Epithelial cell of prostate (primary cell): ENCODE measurements around the gene ASTN1.

Experiments used
- DNase-seq: peaks from one replicate; pipeline ENCODE4 v3.0.0-alpha.2; 2011; ENCODE audit warnings: low read depth, low spot score
- H3K27ac ChIP-seq: fragments of 450-650 bp; 2 replicates; pipeline ENCODE4 v1.5.1; 2017; ENCODE audit warnings: mild to moderate bottlenecking

The ASTN1 gene

DNA sequence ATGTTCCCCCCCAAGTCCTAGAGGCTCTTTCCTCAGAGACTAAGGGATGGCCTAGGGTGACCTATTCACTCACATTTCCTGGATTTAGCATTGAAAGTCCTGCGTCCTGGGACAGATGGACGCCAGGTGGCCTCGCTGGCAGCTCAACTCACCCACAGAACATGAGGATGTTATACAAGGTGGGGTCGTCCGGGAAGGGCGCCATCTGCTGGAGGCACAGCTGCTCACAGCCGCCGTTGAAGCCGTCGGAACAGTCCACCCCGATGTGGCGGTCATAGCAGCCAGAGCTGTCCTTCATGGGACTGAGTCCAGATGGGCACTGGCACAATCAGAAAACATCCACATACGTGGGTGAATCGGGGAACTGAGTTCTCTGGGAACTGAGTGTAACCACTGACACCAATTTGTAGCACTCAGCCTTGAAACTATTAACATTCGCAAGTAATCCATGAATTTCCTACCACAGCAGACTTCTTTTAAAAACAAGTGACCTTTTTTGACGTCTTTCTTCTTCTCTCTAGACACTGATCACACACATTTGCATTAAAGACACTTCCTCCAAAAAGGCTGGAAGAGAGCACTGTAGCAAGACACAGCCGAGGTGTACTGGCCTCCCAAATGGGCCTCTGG lies 215.4 kb downstream of the ASTN1 start:
- DNase-seq = no peak
- no peak overlapping the region for H3K27ac ChIP-seq

DNA sequence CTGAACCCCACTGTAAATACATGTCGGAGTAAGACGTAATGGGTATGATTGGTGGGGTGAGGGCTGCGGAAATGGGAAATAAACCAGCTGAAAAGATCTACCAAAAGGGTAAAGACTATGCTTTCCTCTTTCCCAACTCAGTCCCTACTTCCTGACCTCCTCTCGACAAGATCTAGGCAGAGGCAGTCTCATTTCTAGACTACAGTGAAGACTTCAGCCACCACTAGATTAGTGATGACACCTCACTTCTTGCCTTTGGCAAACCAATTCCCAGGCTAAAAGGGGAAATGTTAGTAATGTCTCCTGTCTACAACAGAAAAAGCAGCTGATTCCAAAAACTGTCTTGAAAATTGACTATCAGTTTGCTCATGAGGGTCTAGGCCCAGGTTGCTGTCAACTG lies 219.9 kb downstream of the ASTN1 start:
- no peak overlapping the region for H3K27ac ChIP-seq
- no peak for DNase-seq

DNA sequence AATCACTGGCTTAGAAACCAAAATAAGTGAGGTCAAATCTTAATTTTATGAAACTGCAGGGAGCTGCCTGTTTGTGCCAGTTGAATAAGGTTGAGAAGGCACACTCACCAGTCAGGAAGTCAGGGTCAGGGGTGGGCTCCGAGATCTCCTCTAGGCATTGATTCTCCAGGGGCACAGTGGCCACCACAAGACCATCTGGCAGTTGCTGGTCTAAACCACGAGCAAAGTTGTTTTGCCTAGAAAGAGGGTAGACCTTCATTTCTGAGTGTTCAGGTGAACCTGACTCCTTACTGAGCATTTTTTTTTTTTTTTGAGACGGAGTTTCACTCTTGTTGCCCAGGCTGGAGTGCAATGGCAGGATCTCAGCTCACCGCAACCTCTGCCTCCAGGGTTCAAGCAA lies 220.7 kb downstream of the ASTN1 start:
- no peak overlapping the region for H3K27ac ChIP-seq
- DNase-seq = no peak

DNA sequence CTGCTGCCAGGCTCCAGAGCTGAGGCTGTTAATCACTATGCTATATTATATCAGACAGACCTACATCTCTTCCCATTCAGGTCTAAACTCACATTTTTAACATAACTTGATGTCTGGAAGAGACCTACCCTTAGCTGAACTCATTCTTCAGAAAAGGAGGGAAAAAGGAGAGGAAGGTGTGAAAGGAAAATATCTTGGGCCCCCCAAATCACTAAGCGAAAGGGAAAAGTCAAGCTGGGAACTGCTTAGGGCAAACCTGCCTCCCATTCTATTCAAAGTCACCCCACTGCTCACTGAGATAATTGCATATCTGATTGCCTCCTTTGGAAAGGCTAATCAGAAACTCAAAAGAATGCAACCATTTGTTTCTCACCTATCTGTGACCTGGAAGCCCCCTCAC lies 222.2 kb downstream of the ASTN1 start:
- DNase-seq = no peak
- H3K27ac ChIP-seq = no peak overlapping the region

DNA sequence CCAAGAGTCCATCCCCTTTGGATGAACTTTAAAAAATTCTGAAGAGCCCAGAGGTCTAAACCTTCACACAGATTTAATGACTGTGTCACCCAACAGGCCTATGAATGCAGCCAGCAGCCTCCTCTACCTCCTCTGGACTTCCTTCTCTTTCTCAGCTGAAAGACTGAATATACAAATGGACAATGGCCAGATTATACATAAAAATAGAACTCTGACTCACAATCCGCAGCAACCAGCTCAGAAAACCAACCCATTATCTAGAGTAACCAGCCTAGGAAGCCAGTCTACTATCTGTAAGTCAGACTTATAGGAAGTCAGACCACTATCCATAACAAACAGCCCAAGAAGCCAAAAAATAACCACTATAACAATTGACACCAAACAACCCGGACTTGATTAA lies 224.5 kb downstream of the ASTN1 start:
- DNase-seq = no peak
- no peak overlapping the region for H3K27ac ChIP-seq

DNA sequence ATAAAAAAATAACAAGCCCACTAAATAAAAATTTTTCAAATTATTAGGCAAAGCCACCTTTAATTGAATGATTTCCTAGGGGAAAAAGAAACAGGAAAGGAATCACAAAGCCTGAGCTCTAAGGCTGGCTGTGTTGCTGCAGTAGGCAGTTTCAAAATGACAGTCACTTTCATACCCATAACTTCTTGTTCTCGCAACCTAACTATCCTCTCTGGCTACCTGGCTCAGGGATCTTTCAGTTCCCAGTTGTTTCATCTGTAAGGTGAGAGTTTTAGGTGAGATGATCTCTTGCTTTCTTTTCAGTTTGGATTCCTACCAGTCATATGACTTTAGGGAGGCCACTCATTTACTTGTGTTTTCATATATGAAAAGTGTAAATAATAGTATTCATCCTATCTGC lies 226.1 kb downstream of the ASTN1 start:
- no peak for DNase-seq
- H3K27ac ChIP-seq = no peak overlapping the region

DNA sequence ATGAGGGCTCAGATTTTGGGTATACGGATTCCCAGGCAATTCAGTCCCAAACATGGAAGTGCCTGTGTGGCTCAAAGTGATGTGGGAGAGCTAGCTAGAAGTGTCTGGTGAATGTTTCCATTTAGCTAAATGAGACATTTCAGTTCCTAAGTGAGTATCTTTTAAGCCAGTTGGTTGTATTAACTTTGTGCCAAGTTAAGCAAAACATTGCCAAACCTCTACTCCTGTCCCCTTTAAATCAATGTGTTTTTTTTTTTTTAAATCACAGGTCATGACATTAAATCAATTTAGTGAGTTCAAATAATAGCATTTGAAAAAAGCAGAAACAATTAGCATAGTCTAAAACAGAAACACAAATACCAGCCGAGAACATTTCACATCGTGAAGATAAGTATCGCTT lies 230.1 kb downstream of the ASTN1 start:
- no peak for DNase-seq
- no peak overlapping the region for H3K27ac ChIP-seq

DNA sequence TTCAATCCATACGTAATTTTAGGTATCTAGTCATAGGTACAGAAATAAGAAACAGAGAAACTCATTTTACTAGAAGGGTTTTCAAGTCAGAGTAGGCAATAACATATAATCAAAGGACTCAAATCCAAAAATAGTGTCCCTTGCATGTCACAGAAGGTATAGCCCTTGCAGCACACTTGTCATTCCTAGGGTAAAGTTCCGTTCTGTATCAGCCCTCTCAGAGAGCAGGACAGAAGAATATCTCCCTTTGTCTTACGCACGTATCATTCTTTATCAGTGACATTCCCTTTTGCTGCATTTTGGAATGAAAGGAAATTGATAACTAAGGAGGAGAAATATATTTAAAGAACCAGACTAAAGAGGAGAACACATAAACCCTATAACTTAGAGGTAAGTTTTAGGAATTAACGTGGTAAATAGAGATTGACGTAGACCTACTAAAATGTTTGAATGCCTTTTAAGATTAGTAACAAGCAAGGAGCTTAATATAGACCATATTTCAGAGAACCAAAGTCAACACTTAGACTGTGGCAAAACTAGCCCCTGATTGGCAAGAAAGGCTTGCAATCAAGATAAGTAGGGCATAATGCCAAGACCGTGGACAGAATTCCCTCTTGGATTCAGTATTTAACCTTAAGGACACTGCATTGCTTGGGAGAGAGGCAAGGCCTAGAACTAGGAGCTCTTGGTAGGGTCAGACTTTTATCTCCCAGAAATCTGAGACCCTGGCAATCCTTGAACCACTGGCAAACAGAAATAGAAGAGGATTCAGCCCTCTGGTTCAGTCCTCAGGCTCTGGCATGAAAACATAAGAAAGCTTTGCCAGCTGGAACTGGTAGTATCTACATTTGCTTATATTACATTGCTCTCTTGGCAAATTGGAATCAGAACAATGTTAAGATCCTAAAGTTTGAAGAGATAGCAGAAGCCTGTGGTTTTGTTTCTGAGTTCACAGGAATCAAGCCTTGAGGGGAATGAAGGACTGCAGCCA lies 232.1 kb downstream of the ASTN1 start:
- DNase-seq = no peak

DNA sequence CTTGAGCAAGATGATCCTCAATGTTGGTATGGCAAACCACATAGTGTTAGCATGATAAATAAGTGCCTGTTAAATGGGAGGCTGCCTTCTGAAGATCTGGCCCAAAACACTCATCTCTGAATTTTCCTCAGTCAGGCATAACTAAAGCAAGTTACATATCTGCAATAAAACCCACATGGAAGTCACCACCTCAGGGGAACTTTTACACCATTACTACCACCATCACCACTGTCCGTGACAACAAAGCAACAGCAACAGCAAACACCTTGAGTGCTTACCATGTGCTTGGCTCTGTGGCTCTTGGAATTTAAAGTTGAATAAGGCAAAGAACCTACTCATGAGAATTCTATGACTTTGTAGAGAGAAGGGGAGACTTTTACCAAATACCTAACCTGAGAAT lies 233.0 kb downstream of the ASTN1 start:
- H3K27ac ChIP-seq = no peak overlapping the region

More for the DNA sequence above, 232.1 kb downstream of the ASTN1 start:
- H3K27ac ChIP-seq = no peak overlapping the region

DNA sequence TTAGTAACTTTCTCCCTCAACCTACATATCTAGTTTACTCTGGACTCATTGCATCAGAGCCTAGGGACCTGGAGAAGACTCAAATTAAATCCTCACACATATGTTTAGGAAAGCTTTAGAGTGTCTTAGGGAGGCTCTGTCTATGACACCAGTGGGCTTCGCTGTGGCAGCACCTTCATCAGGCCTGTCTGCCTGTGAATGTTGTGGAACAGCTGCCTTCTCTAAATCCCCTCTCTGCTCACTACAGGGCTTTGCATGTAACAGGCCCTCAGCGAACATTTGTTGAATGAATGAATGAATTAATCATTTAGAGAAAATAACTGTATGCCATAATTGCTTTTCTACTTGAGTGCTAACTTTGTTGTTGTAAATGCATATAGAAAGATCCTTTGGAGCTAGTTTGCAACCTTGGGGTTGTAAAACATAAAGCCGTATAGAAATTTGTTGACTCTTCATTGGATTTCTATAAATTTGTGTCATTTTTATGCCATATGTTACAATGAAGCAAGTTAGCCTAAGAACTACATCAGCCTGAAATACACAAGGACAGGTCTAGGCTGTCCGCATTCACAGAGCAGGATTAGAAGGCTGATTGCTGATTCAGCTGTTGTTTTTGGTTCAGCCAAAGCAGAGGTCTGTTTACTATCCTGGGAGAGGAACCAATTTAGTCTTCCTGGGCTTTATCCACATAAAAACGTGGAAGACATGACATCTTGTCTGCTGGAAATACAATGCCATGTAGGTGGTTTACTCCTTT lies 238.0 kb downstream of the ASTN1 start:
- no peak overlapping the region for H3K27ac ChIP-seq
- DNase-seq = no peak

More for the DNA sequence above, 233.0 kb downstream of the ASTN1 start:
- no peak for DNase-seq

DNA sequence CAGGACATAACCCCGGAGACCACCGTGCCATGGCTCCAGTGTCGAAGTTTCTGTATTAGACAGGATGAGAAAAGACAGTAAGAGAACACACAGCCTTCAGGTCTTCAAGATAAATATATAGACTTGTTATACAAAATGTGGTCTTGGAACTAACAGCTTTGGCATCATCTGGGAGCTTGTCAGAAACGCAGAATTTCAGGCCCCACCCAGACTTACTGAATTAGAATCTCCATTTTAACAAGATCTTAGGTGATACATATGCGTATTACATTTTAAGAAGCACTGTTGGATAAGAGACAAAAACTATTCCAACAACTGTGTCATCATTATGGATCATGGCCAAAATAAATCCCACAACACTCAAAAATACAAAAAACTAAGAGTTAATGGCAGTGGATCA lies 239.3 kb downstream of the ASTN1 start:
- H3K27ac ChIP-seq = no peak overlapping the region
- no peak for DNase-seq

DNA sequence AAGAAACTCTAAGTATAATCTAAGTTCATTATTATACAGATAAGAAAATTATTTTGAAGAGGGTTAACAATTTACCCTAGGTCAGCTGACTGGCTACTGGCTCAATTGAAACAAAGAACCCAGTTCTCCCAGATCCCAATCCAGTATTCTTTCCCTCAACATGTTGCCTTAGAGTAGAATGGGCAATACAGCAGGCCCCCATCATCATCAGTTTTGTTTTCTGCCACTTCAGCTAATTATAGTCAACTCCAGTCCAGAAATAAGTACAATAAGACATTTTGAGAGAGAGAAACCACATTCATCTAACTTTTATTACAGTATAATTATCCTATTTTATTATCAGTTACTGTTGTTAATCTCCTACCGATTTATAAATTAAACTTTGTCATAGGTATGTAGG lies 241.2 kb downstream of the ASTN1 start:
- no peak for DNase-seq
- no peak overlapping the region for H3K27ac ChIP-seq

DNA sequence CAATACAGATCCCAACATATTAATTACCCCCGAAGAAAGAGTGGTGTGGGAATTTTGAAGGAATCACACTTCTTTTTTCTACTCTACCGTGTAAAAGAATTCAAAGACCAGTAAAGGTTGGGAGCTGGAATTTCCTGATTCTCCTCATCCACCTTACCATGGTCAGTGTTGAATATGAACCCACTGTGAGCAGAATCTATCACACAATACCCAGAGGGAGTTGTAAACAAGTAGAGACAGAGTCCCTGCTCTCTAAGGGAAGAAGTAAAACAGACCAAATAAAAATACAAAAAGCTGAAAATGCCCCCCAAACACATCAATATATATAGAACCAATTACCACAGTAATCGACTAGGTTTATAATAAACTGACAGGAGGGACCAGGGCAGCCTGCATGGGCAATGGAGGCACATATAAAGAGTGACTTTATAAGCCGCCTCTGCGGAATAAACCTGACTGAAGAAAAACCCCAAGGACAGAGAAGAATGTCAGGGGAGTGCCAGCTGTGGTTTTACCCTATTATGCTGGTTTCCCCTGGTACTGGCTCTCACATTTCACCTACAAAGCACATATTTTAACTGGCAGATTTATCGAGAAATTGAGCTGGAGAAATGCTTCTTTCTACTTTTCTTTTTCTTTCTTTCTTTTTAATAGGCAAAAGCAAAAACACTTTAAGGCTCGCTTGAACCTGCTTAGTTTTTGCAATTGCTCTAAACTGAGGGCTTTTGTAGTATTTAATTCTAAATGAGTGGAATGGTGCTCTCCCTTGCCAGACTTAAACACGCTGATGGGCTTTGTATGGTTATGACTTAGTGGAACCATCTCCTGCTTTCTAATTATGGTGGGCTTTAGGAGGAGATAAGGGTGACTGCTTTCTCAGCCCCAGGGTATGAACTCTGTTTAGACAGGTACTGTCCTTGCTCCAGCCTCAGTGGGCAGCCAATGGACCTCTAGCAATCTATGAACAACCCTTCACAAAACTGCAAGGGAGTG lies 244.8 kb downstream of the ASTN1 start:
- DNase-seq = no peak
- no peak overlapping the region for H3K27ac ChIP-seq

DNA sequence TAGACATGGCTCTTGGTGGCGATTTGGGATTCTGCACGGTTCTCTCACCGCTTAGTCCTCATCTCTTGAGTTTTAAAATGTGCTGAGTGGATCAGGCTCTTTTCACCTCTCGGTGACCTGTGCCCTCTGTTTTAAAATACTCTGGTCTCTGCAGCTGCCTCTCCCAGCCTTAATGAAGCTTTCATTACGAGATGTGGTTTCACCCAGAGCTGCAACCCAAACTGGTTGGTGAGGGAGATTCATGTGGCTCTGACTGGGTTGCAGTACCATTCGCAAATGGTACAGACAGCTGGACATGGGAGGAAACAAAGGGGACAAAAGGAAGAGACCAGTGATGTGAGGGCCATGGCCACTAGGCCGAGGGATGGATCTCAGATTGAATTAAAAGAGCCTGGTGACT lies 258.9 kb downstream of the ASTN1 start:
- no peak overlapping the region for H3K27ac ChIP-seq
- no peak for DNase-seq

DNA sequence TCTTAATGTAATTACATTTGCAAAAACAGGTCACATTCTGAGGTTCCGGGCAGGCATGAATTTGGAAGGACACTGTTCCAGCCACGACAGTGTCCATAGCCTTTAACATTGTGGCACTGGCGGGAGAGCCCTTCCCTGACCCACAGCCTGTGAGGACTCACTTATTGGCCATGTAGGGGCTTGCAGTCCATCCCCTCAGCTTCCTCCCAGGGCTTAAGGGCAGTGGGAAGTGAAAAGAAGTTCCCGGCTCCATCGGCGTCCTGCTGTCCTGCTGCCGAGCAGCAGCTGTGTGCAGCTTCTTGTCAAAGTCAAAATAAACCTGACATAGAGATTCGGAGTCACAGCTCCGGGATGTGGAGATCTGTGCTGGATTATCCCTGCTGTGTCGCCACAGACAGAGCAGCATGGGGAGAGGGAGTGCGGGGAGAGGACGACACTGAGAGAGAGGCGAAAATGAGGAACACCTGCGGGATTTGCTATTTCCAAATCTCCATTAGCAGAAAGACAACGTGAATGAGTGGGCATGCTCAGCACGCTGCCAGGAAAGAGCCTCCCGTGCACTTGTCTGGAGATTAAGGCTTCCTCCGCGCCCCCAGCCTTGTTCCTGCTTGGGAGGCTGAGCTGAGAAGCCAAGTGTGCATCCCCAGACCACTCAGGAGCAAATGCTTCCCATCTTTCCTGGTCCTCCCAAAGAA lies 260.3 kb downstream of the ASTN1 start:
- H3K27ac ChIP-seq = no peak overlapping the region
- no peak for DNase-seq

DNA sequence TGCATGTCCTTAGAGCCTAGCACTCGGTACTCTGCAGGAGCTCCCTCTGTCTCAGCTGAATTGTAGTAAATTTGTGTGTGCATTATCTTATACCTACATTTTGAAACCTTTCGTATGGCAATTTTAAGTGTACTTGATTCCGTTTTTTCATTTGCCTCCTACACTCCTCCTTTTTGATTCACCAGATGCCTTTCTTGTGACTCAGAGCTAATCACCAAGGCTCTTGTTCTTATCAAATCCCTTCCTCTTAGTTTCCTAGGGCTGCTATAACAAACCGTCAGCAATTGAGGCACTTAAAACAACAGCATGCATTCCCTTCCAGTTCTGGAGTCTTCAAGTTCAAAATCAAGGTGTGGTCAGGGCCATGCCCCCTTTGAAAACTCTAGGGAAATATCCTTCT lies 261.0 kb downstream of the ASTN1 start:
- DNase-seq = no peak
- no peak overlapping the region for H3K27ac ChIP-seq

DNA sequence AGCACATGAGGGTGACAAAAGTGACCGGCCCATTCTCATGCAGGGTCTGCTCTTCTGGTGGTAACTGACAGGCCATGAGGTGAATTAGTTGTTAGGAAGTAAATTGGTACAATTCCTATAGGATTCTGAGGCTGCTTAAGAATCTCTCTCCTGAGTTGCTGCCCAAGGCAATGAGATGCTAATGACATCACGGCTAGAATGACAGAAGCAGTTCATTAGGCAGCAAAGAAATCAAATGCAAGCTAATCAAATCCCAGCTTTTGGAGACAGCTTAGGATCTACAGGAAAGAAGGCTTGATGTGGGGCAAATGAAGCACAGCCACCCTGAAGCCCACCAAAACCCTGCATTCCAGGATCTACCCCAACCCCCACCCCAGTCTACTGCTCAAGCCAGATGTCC lies 265.2 kb downstream of the ASTN1 start:
- DNase-seq = no peak
- no peak overlapping the region for H3K27ac ChIP-seq

DNA sequence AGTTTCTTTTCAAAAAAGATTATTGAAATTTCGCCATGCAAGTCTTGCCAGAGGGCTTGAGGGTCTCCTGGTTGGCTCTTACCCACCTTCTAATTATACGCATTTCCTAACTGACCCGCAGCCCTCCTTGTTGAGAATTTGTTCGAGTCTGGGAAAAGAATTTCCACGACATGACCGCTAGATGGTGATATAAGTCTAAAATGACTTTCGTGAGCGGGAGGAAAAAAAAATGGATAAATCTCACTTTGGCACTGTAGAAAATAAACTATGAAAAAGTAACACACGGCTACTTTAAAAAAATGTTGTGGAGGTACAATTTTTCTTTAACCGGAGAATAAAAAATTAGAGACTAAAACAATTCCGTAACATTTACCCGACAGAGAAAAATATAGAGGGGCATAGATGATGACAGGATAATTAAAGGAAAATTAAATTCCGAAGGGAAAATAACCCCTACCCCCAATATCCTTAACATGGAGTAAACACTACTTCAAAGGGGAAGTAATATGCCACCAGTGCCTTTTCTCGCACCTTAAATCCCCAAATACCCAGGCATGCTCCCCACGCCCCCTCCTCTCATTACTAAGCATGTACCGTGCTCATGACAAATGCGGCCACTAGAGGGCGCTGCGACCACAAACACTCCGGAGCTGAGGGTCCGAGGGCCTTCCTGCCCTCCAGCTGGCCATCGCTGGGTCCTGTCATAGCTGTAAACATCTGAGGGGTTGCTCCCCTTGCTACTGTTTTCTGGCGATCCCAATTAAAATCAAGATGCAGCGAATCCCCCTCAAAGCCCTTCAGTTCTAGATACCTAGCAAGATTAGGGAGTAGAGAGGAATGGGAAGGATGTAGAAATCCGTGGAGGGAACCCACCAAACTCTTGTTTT lies 266.9 kb downstream of the ASTN1 start:
- no peak for DNase-seq
- no peak overlapping the region for H3K27ac ChIP-seq
